NCI-H446 treated with DMSO at 0.1 percent for 48 hours (cell line): ENCODE measurements around the gene LAMA5.

Source experiments
- DNase-seq: peaks from one replicate; lab custom pipeline; 2025; lab: John Stamatoyannopoulos, UW

The LAMA5 gene

GRCh38 chr20:62372042-62372993 lies 5.2 kb upstream of the LAMA5 start:
- DNase-seq, result no peak

GRCh38 chr20:62371588-62372041 lies 4.5 kb upstream of the LAMA5 start:
- no peak for DNase-seq

GRCh38 chr20:62370807-62371587 lies 3.9 kb upstream of the LAMA5 start:
- no peak for DNase-seq

DNA sequence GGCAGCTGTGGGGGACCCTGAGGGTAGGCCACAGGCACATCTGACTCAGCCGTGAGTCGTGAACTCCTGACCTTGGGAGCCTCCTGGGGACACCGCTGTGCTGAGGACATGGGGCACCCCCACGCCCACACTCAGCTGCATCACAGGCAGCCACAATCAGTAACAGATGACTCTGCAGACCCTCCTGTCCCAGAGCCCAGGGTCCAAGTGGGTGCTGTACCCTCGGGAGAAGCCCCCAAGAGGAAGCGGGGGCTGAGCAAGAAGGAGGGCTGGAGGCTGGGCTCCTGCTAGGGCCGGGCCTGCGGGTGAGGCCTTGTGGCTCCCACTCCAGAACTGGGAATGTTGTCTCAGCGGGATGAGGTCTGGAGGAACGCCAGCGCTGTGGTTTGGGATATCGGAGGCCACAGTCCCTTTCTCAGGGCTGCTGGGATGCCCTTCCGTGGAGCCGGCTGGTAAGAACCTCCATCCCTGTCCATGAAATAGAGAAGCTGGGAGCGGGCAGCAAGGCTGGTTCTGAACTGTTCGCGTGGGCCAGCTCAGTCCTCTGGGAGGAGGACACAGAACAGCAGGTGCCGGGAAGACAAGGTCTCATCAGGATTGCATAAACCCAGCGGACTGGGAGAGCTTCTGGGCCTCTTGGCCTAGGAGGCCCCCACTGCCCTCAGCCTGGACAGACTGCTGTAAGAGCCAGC lies 3.1 kb upstream of the LAMA5 start:
- no peak for DNase-seq

DNA sequence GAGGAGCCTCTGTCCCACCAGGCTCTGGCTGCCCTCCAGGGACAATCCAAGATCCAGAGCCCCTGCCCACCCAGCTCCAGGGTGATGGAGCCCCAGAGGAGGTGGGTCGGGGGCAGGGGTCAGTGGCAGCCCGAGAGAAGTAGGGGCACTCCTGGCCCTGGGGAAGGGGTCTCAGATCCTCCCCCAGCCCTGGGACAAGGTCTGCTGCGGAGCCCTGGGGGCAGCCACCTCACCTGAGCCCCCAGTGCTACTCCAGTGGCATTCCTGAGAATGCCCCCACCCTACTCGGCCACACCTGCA lies 2.7 kb upstream of the LAMA5 start:
- no peak for DNase-seq

GRCh38 chr20:62368976-62369814 lies 2.1 kb upstream of the LAMA5 start:
- DNase-seq, result no peak

DNA sequence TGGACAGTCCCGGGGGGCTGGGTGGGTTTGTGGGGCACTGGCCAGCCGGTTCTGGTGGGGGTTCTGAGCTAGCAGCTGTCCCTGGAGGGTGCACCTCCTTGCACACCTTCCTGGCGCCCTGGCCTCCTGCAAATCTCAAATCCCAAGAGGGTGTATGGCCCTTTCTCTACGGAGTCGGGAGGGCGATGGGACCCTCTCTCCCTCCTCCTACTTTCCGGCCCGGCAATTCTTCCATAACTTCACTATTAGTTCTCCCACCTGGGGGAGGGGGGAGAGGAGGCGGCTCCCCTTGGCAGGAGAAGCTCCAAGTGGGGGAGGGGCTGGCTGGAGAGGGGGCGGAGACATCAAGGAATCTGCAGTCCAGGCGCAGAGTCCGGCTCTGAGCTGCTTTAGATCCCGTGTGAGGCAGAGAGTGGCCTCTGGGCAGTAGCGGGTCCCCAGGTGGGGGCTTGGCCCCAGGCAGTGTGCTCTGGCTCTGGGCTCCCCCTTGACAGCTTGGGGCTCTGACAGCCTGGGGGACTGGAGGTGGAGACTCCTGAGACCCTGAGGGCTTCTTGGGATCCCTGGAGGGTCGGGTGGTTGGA lies 1.4 kb upstream of the LAMA5 start:
- DNase-seq, result no peak

GRCh38 chr20:62367633-62368391 lies 700 bp upstream of the LAMA5 start:
- peak; percentile 80 for DNase-seq

DNA sequence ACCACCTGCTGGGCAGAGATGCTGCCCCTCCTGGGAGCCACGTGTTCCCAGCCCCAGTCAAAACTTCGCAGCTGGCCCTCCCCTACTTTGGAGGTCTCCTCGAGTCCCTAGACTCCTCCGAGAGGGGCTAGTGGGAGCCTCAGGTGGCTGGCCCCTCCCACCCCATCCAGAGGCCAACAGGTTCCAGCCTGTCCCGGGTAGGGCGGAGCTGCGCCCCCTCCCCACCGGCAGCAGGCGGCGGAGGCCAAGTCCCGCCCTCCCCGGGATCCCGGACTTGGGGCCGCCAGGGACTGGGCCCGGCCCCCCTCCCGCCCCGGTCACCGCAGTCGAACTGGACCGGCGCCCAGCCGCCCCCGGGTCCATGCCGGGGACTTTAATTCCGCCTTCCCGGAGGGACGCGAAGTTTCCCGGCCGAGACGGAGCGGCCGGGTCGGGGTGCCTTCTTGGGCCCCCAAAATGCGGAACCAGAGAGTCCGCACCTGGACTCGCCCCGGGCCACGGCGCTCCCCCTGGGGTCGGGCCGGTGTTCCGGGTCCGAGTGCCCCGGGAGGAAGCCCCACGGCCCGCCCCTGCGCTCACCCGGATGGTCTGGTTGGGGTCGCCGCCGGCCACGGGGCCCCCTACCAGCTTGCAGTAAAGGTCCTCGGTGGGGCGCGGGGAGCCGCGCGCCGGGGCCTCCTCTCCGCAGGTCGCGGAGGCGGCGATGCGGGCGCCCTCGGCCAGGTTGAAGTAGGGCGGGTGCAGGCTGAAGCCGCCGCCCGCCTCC lies 559 bp downstream of the LAMA5 start:
- no peak for DNase-seq

- no peak for DNase-seq
Observed at GRCh38 chr20:62365814-62366369, 1.2 kb downstream of the LAMA5 start.

DNA sequence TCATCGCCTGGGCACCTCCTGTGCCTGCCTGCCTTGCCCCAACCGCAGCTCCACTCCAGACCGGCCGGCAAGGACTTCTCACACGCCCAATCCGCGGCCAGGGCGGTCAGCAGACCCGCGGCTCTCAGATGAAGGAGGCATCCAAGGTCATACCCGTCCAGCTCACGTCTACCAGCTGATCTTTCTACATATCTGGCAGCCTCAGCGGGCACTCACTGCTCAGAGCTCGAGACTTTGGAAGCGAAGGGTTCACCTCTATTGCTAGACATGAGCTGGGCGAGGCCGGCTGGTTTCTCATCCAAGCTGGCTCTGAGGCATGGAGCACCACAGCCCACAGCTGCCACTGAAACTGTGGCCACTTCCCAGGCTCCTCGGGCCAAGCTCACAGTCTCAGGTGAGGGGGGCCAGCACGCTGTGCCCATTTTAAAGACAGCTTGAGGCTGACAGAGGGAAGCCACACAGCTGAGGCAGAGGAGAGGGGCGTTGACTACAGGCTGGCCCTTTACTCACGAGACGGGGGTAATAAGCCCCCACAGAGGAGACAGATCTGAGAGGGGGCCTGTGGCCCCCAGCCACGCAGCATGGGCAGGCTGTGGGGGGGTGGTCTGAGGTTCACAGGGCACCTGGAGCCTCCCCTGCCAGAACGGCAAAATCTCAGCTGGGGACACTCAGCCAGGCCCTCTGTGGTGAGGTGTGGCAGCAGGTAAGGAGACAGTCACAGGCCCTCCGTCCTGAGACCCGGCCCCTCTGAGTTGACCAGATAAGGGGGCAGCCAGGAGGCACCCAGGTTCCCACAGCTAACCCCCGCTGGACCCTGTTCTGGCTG lies 2.0 kb downstream of the LAMA5 start:
- DNase-seq, result no peak

GRCh38 chr20:62363920-62364851 lies 2.9 kb downstream of the LAMA5 start:
- no peak for DNase-seq

DNA sequence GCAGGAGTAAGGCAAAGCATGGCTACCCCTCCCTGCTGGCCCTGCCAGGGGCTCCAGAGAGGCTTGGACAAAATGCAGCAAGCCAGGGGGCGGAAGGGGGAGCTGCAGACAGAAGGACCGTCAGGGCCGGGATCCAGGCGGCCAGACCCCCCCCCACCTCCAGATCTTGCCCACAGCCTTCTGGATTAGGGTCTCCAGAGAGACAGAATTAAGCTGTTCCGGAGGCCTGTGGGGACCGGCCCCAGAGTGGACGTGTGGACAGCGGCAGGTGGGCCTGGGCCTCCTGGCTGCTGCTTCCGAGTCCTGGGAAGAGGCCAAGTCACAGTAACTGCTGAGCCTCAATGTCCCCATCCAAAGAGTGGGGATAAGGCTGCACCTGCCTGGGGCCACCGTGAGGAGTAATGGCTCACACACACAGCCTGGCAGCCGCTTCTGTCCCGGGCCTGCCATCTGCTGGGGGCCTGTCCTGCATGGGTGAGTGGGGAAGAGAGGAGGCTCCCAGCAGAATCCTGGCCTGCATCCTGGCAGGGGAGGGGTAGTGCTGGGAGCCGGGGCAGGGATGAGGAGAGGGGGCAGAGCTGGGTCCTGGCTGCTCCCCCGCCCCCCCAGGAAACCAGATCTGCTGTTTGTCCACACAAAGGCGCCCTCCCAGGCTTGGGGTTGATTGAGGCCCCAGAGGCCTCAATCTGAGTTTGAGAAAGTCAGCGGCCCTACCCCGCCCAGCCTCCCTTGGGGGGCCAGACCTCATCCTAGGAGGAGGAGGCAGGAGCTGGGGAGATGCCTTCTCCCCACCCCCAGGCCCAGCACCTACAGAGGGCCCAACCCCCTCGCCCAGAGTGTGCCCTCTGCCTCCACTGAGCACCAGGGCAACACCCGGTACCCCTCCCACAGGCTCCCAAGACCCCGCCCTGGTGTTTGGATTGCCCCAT lies 3.9 kb downstream of the LAMA5 start:
- peak; percentile 71 for DNase-seq

GRCh38 chr20:62362590-62362940 lies 4.5 kb downstream of the LAMA5 start:
- DNase-seq, result no peak

DNA sequence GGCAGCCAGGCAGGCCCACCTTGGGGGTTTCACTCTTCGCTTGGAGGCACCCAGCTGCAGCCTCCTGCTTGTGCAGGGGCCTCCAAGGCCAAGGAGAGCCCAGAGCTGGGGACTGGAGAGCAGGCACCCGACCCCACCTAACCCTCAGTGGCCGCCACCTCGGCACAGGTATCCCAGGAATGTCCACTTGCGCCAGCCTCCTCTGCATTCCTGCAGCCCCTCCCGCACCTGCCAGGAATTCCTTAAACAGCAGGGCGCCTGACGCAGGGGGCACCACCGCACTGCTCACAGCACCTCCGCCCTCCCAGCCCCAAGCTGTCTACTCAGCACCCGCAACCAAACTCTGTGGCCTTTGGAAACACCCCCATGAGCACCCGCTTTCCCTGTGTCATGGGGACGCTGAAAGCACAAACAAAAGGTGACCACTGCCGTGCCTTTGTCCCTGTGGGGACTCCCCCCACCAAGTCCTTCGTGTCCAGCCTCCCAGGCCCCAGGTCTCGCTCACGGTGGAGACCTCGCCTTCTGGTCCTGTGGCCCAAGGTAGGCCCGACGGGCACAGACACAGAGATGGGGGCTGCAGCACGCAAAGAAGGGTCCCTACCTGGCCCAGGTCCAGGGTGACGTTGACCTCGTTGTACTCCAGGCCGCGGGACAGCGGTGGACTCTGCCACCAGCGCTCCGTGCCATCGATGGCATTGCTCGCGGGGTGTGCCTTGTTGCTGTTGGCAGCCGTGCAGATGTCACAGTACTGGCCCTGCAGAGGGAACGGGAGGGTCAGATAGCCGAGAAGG lies 5.1 kb downstream of the LAMA5 start:
- DNase-seq, result no peak
